ENCODE measurements around the gene ARID1B.

GRCh38 chr6:156797901-156798735 is 20.9 kb downstream of the ARID1B start:
- TF ChIP-seq EZH2 (IDR thresholded peaks at IDR 0.05; ENCODE audit: borderline replicate concordance, low read length) (no peak), CTCF (IDR thresholded peaks at IDR 0.05; ENCODE audit: low read length) (no peak)

All from OCI-LY1 (cell line).